KOPT-K1 (cell line): ENCODE measurements around the gene CFAP97D2.

Source experiments
- H3K27ac ChIP-seq: fragments of 200-600 bp; sonication (generic); 2 replicates; pipeline ENCODE4 v1.5.1; 2016; ENCODE audit warnings: antibody characterized with exemption, mild to moderate bottlenecking, low read depth, low read length; ENCODE audit not compliant: poor library complexity, severe bottlenecking
- H3K36me3 ChIP-seq: fragments of 200-600 bp; sonication (generic); 2 replicates; pipeline ENCODE4 v1.5.1; 2017; ENCODE audit warnings: antibody characterized with exemption, mild to moderate bottlenecking, low read length, moderate library complexity; ENCODE audit not compliant: insufficient read depth
- H3K9me3 ChIP-seq: fragments of 200-600 bp; sonication (generic); 2 replicates; pipeline ENCODE4 v1.5.1; 2017; ENCODE audit warnings: antibody characterized with exemption, low read length, mild to moderate bottlenecking; ENCODE audit not compliant: insufficient read depth, poor library complexity, severe bottlenecking

Gene CFAP97D2

DNA sequence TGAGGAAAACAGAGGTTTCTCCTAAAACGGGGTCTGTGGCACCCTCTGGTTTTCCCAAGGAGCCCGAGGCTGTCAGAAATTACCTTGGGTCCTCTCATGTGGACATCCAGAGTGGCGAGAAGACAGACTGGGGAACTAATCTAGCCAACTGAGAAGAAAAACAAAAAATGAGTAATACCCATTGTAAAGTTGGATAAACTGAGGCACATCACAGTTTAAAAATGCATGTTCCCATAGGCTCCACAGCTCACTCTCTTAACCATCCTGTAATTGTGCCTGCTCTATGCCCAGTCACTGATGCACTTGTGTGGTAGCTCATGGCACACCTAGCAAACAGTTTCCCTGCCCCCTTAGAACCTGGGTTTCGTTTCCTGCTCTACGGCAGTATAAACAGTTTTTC lies 87.2 kb downstream of the CFAP97D2 start:
- Histone ChIP-seq H3K36me3 (peaks cover 87% of the 10 kb centered on the region), H3K9me3 (no peaks in the 10 kb centered on the region), H3K27ac (no peak overlapping the region)

DNA sequence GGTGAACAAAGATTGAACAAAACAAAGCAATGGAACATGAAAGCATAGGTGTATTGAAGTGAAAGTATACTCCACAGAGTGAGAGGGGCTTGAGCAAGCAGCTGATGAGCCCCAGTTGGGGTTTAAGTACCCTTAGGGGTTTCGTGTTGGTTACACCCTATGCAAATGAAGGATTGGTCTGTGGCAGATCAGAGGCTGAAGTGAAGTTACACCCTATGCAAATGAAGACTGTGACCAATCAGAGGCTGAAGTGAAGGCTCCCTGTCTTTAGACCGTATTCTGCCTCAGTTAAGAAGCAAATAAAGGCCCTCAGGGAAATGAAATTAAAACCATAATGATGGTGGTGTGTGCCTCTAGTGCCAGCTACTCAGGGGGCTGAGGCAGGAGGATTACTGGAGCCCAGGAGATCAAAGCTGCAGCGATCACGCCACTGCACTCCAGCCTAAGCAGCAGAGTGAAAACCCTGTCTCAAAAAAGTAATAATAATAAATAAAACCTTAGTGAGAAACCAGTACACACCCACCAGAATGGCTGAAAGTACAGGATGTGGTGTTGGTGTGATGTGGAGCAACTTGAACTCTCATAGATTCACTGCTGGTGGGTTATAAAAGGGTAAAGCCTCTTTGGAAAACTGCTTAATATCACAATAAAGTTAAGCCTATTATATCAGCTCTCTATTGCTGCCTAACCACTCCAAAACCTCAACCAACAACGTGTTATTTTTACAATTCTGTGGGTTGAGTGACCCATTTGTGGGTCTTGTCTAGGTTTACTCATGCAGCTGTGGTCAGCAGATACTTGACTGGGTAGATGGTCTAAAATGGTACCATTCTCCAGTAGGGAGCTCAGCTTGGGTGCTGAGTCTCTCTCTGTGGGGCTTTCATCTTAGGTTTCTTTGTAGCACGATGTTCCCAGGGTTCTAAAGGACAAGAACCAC lies 89.6 kb downstream of the CFAP97D2 start:
- Histone ChIP-seq H3K36me3 (peaks cover 88% of the 10 kb centered on the region), H3K27ac (no peak overlapping the region)

DNA sequence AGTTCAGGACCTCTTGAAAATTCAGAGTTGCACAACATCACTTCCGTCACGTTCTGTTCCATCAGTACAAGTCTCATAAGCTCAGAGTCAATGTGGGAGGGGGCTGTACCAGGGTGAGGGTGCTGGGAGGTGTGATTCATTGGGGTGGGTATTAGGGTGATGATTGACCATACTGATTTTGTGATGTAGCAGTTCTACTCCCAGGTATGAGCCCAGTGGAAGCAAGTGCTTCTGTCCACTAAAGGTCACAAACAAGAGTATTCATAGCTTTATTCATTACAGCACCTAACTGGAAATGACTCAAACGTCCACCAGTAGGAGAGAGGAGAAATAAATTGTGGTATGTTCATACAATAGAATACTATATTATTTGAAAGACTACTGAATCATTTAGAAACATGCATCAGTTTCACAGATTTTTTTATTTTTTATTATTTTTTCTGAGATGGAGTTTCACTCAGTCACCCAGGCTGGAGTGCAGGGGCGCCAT lies 90.3 kb downstream of the CFAP97D2 start:
- no peaks in the 10 kb centered on the region for H3K9me3 ChIP-seq
- H3K36me3 ChIP-seq = peaks cover 93% of the 10 kb centered on the region
- no peak overlapping the region for H3K27ac ChIP-seq

More for the DNA sequence above, 89.6 kb downstream of the CFAP97D2 start:
- no peaks in the 10 kb centered on the region for H3K9me3 ChIP-seq
